Skeletal muscle satellite cell (primary cell): ENCODE results near the gene ALDH16A1. TPM values are rescaled to one million over a fixed set of nuclear protein-coding genes. Genes with fewer than 3 reads are reported as not detected.

Experiments
- H3K27me3 ChIP-seq: 2 replicates; pipeline ENCODE4 v1.7.0; 2013; ENCODE audit warnings: low read length; ENCODE audit not compliant: control insufficient read depth, insufficient read depth
- H3K36me3 ChIP-seq: 2 replicates; pipeline ENCODE4 v1.7.0; 2013; ENCODE audit warnings: mild to moderate bottlenecking, control low read depth, low read length; ENCODE audit not compliant: insufficient read depth
- H3K4me1 ChIP-seq: 2 replicates; pipeline ENCODE4 v1.7.0; 2013; ENCODE audit warnings: low read length; ENCODE audit not compliant: control insufficient read depth, insufficient read depth
- H3K4me2 ChIP-seq: 2 replicates; pipeline ENCODE4 v1.7.0; 2013; ENCODE audit warnings: mild to moderate bottlenecking, low read length
- H3K4me3 ChIP-seq: 2 replicates; pipeline ENCODE4 v1.7.0; 2013; ENCODE audit warnings: low read length
- H3K9ac ChIP-seq: 2 replicates; pipeline ENCODE4 v1.7.0; 2013; ENCODE audit warnings: mild to moderate bottlenecking, low read depth, low read length, moderate library complexity
- H3K9me3 ChIP-seq: replicated peaks from 2 replicates; pipeline ENCODE4 v1.7.0; 2013; ENCODE audit warnings: mild to moderate bottlenecking, control low read depth, low read length
- small RNA-seq: library from RNA; depleted of rRNA; stranded (forward); fragments of <200 nt; gene quantifications from one replicate; pipeline ENCODE3, GENCODE V24; 2012

The ALDH16A1 gene

DNA sequence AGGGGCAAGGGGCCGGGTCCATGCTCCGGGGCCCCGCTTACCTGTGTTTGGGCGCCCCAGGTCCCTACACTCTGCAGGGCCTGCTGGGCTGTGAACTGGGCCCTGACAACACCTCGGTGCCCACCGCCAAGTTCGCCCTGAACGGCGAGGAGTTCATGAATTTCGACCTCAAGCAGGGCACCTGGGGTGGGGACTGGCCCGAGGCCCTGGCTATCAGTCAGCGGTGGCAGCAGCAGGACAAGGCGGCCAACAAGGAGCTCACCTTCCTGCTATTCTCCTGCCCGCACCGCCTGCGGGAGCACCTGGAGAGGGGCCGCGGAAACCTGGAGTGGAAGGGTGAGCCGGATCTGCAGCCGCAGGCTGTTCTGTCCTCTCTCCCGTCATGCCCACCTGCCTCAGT, 61.1 kb downstream of the ALDH16A1 start:
- Histone ChIP-seq H3K9me3 (no peaks in the 10 kb centered on the region), H3K4me2 (no peak overlapping the region), H3K4me3 (no peak overlapping the region), H3K9ac (no peak overlapping the region), H3K36me3 (peaks cover 3% of the 10 kb centered on the region), H3K27me3 (no peaks in the 10 kb centered on the region), H3K4me1 (peaks cover 11% of the 10 kb centered on the region)

DNA sequence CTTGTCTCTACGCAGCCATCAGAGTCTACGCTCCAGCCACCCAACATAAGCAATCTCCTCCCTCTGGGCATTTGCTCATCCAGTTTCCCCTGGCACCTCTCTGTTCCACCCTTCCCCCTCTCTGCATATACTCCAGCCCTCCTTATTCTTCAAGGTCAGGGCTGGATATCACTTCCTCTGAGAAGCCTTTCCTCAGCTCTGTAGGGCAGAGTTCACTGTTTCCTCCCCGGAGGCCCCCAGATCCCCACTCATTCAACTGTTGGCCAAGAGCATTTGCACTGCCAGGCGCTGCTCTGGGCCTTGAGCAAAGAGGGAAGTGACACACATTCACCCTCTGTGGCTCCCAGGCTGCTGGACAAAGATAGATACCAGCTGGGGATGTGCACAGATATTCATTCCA, 62.7 kb downstream of the ALDH16A1 start:
- peaks cover 11% of the 10 kb centered on the region for H3K4me1 ChIP-seq
- H3K4me3 ChIP-seq = no peak overlapping the region
- no peaks in the 10 kb centered on the region for H3K9me3 ChIP-seq
- H3K27me3 ChIP-seq = no peaks in the 10 kb centered on the region
- no peak overlapping the region for H3K9ac ChIP-seq
- peaks cover 7% of the 10 kb centered on the region for H3K36me3 ChIP-seq
- no peak overlapping the region for H3K4me2 ChIP-seq

DNA sequence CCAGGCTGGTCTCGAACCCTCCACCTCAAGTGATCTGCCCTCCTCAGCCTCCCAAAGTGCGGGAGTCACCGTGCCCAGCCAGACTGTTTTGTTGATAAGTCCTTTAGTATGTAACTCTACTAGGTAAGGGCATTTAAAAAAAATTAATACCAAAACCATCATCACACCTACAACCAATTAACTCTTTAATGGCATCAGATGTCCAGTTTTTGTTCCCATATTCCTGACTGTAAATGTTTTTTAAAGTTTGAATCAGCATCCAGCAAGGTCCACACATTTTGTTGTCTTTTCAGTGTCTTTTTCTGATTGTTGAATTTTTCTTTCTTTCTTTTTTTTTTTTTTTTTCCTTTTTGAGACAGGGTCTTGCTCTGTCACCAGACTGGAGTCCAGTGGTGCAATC, 65.0 kb downstream of the ALDH16A1 start:
- no peaks in the 10 kb centered on the region for H3K4me1 ChIP-seq
- H3K27me3 ChIP-seq = no peaks in the 10 kb centered on the region
- H3K9ac ChIP-seq = no peak overlapping the region
- H3K36me3 ChIP-seq = peaks cover 8% of the 10 kb centered on the region
- H3K4me2 ChIP-seq = no peak overlapping the region
- no peak overlapping the region for H3K4me3 ChIP-seq
- H3K9me3 ChIP-seq = no peaks in the 10 kb centered on the region

Small RNA genes lying within 50 kb of the gene (small RNA-seq; reads per million reads assigned to genes)
- gene COX6CP7 (not detected), gene MIR150 (0.28 reads per million), gene SNORD32A (not detected), gene SNORD33 (not detected), gene SNORD34 (not detected), gene SNORD35A (not detected), gene SNORD35B (not detected)
